SIG-M5 (cell line): ENCODE measurements around the gene TICAM1.
A peak's percentile ranks its signal among the peaks of the same experiment; 100 is the strongest.
"Not testable (repeated sequence)": the region's sequence is repeated elsewhere in the genome, so short reads cannot be mapped to it uniquely, and the experiment has no call there.

ENCODE experiments used
- DNase-seq: peaks from one replicate; lab custom pipeline; 2025; lab: John Stamatoyannopoulos, UW

TICAM1 gene

GRCh38 chr19:4844348-4845179 lies 13.1 kb upstream of the TICAM1 start:
- DNase-seq = no peak

GRCh38 chr19:4843647-4843965 lies 12.1 kb upstream of the TICAM1 start:
- no peak for DNase-seq

GRCh38 chr19:4839192-4839591 lies 7.7 kb upstream of the TICAM1 start:
- DNase-seq = no peak

GRCh38 chr19:4832776-4833175 lies 1.3 kb upstream of the TICAM1 start:
- DNase-seq = no peak

GRCh38 chr19:4831979-4832340 lies 448 bp upstream of the TICAM1 start:
- not testable (repeated sequence) for DNase-seq

GRCh38 chr19:4830768-4831265 lies 695 bp downstream of the TICAM1 start:
- no peak for DNase-seq

- no peak for DNase-seq
These were observed 1.2 kb downstream of the TICAM1 start for GRCh38 chr19:4830332-4830731.

GRCh38 chr19:4829001-4829712 lies 2.4 kb downstream of the TICAM1 start:
- DNase-seq = no peak

GRCh38 chr19:4823577-4823976 lies 7.9 kb downstream of the TICAM1 start:
- no peak for DNase-seq

GRCh38 chr19:4822354-4822753 lies 9.2 kb downstream of the TICAM1 start:
- DNase-seq = not testable (repeated sequence)

GRCh38 chr19:4821265-4821664 lies 10.2 kb downstream of the TICAM1 start:
- no peak for DNase-seq

GRCh38 chr19:4817467-4818277 lies 13.8 kb downstream of the TICAM1 start:
- no peak for DNase-seq

GRCh38 chr19:4816950-4817278 lies 14.6 kb downstream of the TICAM1 start:
- no peak for DNase-seq

- no peak for DNase-seq
These were observed 15.1 kb downstream of the TICAM1 start for GRCh38 chr19:4816202-4816949.

GRCh38 chr19:4815426-4816201 lies 15.9 kb downstream of the TICAM1 start:
- peak; percentile 79 for DNase-seq

- no peak for DNase-seq
These were observed 16.7 kb downstream of the TICAM1 start for GRCh38 chr19:4814625-4815425.

GRCh38 chr19:4811328-4812131 lies 20.0 kb downstream of the TICAM1 start:
- DNase-seq = no peak

- no peak for DNase-seq
These were observed 24.3 kb downstream of the TICAM1 start for GRCh38 chr19:4807188-4807587.

- DNase-seq = no peak
These were observed 25.1 kb downstream of the TICAM1 start for GRCh38 chr19:4806384-4806783.
